ENCODE measurements around the gene PPM1K.

The PPM1K gene

GRCh38 chr4:88276952-88277710 lies 7.2 kb downstream of the PPM1K start:
- FAIRE-seq, result no peak

DNA sequence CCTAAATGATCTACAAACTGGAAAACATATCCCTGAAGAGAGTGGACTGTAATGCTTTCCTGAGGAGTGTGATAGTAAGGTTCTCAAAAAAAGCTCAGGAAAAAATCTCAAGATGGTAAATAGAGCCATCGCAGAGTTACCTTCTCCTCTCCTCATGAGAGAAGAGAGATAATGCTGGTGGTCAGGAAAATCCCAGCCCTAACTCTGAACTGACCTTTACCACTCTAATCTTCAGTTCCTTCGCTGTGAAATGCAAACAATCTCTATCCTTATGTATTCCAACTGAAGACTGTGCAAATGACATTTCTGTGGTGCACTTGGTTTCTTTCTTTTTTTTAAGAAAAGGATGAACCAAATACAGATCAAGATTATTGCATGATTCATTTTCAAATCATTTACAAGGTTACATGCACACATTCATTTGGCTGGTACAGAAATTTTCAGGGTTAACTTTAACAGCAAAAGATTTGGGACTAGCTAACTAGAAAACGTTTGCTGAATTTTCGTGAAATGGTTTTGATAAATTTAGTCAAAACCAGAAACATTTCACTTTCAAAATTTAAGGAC lies 8.3 kb downstream of the PPM1K start:
- no peak for FAIRE-seq

GRCh38 chr4:88275516-88275915 lies 8.8 kb downstream of the PPM1K start:
- no peak for FAIRE-seq

DNA sequence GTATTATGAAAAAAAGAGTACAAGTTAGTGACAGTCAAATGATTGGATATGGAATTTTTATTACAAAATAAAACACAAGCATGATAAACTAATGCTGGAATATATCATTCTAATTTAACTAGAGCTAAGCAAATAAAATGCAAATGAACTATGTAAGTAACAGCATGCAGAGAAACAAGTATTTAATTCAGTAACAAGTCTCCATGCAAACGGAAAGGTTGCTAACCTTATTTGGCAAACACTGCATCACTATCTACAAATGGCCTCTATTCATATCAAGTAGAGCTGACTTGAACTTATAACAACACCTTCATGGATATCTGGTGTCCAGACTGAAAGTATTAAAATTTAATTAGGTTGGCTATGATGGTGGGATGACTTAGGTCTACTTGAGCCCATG lies 15.4 kb downstream of the PPM1K start:
- no peak for FAIRE-seq

DNA sequence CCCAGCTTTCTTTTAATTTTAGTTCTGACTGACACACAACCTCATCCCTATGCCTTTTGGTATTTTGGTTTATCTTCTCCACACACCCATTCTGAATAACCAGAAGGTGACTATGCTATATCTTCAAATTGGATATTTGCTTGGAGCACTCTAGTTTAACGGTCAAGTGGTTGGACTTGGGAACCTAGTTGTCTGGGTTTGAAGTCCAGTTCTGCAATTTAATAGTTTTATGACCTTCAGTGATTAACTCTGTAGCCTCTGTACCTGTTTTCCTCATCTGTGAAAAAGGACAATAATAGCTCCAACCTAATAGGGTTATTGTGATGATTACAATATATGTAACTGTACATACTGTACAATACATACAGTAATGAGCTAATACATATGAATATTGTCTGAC lies 20.0 kb downstream of the PPM1K start:
- no peak for FAIRE-seq

- no peak for FAIRE-seq
These were observed 26.6 kb downstream of the PPM1K start for GRCh38 chr4:88257726-88258125.

- FAIRE-seq, result no peak
These were observed 29.2 kb downstream of the PPM1K start for GRCh38 chr4:88255111-88255510.

GRCh38 chr4:88251924-88252323 lies 32.4 kb downstream of the PPM1K start:
- FAIRE-seq, result no peak

DNA sequence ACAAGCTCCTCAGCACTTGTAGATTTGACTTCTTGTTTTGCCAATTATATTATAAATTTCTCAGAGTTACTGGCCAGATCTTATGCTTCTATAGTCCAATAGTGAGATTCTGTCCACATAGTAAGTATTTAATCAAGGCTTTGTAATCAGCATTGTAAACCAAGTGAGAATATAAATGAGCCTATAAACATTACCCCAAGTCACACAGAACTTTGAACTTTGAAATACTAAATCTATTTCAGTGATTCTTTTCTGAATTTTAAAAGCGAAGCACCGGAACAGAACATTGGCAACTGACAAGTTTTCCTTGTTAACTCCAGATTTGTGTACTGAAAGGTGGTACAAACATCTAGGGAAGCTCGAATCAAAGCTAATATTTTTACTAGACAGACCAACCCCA lies 37.2 kb downstream of the PPM1K start:
- FAIRE-seq, result no peak

DNA sequence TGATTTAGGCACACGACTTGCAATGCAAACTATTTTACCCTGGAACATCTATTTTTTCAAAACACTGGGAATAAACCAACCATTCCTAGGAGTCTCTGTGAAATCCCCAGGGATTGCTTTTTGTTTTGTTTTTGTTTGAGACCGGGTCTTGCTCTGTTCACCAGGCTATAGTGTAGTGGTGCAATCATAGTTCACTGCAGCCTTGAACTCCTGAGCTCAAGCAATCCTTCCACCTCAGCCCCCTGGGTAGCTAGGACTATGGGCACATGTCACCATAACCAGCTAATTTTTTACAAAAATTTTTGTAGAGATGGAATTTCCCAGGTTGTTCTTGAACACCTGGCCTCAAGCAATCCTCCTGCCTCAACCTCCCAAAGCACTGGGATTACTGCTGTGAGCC lies 37.8 kb downstream of the PPM1K start:
- no peak for FAIRE-seq

DNA sequence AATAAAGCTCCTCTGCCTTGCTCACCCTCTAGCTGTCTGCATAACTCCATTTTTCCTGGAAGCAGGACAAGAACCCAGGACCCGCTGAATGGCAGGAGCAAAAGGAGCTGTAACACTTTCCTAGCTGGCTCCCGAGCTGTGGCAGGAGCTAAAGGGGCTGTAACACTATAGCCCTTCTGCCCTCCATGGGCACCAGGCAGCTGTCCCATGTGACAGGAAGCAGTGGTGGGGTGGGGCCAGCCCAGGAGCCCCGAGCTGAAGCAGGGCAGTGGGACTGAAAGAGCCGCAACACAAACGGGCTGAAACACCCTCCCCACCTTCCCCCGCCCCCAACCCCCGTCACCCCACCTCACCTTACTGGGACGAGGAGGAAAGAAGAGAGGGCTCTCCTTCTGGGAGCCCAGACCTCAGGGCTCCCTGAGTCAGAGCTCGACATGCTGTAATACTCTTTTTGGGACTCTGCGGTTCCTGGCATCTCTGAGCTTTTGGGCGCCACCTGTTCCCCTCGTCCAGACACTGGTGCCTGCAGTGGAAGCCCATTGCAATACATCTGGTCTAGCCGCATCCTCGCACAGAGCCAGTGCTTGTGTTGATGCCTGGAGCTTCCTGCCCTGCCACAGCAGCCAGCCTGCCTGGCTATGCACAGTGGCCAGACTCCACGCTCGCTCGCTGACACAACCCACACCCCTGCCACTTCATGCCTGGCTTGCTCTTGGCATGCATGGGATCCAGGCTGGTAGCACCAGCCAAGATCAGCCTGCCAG lies 39.4 kb downstream of the PPM1K start:
- no peak for FAIRE-seq

DNA sequence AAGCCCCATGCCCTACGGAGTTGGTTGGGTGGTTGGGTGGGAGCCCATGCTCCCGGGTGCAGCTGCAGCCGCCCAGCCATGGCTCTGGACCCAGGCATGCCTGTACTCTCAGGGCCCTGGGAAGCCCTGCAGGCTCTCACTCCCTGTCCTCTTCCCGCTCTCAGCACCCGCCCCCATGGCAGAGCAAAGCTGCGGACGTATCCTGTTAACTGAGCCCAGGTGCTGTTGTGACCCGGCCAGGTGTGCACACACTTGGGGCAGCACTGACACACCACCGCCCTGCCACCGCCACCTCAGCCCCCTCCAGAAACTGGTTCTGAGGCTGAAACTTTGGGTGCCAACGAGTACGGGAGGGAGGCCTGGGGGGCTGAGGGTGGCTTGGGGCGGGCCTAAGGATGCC lies 40.3 kb downstream of the PPM1K start:
- FAIRE-seq, result no peak

- FAIRE-seq, result no peak
These were observed 42.2 kb downstream of the PPM1K start for GRCh38 chr4:88242144-88242543.

DNA sequence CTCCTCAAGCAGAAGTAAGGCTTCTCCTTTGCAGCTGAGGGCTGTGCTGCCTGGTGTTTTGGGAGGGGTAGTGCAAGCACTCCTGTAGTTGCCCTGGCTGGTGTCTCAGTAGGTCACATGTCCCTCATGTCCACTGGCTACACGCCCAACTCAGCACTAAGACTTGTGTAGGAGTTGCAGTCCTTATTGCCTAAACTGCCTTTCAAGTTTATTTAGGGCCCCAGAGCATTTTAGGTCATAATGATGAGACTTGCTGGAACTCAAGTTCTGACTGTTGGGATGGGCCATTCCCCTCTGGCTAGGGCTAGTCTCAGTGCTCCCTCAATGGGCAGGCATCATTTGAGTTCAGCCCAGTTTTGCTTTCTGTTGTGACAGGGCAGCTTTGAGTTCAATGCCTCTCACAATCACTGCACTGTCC lies 44.1 kb downstream of the PPM1K start:
- no peak for FAIRE-seq

GRCh38 chr4:88230969-88231771 lies 53.2 kb downstream of the PPM1K start:
- no peak for FAIRE-seq

DNA sequence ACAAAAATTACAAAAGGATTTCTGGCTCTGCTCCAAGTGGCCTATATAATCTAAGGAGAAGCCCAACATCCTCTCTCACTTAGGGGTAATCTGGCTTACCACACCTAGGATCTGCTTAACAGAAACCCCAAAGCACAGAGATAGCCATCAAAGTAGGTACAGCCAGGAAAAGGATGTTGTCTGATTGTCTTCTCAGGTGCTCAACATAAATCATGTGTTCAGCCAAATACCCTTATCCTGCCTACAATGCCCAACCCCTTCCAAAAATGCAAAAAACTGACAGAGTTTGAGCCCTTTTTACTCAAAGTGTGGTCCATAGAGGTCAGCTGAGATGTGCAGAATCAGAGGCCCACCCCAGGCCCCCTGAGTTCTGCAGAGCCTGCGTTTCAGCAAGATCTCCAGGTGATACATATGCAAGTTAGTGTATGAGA lies 53.9 kb downstream of the PPM1K start:
- no peak for FAIRE-seq

DNA sequence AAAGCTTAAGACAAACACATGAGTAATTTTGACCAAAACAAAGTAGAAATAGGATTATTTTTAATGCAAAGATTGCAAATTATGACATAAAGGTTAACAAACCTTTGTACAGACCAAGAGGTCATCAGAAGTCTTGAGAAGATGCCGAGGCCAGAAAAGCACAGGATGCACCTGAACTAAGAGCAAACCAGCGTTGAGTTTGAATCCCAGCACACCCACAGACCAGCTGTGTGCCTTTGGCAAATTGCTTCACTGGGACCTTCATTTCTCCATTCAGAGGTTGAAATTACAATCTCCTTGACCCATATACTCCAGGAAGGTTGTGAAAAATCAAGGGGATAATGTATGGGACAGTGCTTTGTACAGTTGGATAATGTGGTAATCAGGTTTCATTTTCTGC lies 56.6 kb downstream of the PPM1K start:
- FAIRE-seq, result no peak

- no peak for FAIRE-seq
These were observed 58.2 kb downstream of the PPM1K start for GRCh38 chr4:88226143-88226542.

DNA sequence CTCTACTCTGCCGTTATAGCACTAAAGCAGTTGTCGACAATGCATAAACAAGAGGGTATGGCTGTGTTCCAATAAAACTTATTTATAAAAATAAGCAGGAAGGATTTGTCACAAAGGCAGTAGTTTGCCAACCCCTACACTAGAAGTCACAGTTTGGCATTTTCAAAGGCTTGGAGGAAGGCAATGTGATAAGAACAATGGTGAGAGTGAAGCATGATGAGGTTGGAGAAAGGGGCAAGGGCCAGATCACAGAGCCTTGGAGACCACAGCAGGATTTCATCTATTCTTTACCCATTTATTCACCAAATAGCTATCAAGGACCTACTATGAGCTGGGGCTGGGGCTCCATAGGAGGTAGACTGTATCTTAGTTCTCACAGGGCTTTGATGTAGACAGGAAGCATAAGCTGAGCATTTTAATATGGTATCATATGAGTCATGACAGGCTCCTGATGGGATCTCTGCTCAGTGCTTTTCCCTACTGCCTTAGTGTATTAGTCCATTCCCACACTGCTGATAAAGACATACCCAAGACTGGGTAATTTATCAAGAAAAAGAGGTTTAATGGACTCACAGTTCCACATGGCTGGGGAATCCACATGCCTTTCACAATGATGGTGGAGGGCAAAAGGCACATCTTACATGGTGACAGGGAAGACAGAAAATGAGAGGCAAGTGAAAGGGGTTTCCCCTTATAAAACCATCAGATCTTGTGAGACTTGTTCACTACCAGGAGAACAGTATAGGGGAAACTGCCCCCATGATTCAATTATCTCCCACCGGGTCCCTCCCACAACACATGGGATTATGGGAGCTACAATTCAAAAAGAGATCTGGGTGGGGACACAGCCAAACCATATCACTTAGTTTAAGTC lies 58.9 kb downstream of the PPM1K start:
- FAIRE-seq, result no peak

GRCh38 chr4:88223516-88223915 lies 60.8 kb downstream of the PPM1K start:
- FAIRE-seq, result no peak

GRCh38 chr4:88219099-88219498 lies 65.3 kb downstream of the PPM1K start:
- peak; percentile 83 for FAIRE-seq

GRCh38 chr4:88217169-88217568 lies 67.2 kb downstream of the PPM1K start:
- no peak for FAIRE-seq
